HEK293 (cell line): ENCODE results near the gene KCNQ2.

ENCODE experiments used
- CTCF ChIA-PET: fragments of 350-600 bp; formaldehyde crosslinking; extraction: SDS; loops from one replicate; lab custom pipeline; 2021; ENCODE audit warnings: antibody characterized with exemption; lab: Yijun Ruan, JAX
- POLR2A ChIA-PET: fragments of 300-600 bp; formaldehyde crosslinking; extraction: SDS; loops from one replicate; lab custom pipeline; 2020; ENCODE audit warnings: antibody characterized with exemption, inconsistent platforms; lab: Yijun Ruan, JAX
- H3K27ac ChIP-seq: fragments of 200-500 bp; sonication (Bioruptor generic); 2 replicates; pipeline ENCODE4 v1.5.1; 2014; ENCODE audit warnings: low read depth, low read length, control low read depth, inconsistent platforms; ENCODE audit errors: extremely low read depth
- H3K36me3 ChIP-seq, 2 experiments: fragments of 200-500 bp in 1 of 2; sonication (Bioruptor generic) in 1 of 2; 1 replicate in 1 of 2; 2 replicates in 1 of 2; pipeline ENCODE4 v1.5.1; 2014 to 2017; ENCODE audit warnings: inconsistent platforms in 2 of 2, low read length in 2 of 2; ENCODE audit not compliant: control insufficient read depth in 2 of 2, insufficient read depth in 1 of 2
- H3K4me1 ChIP-seq: fragments of 200-500 bp; sonication (Bioruptor generic); 2 replicates; pipeline ENCODE4 v1.5.1; 2014; ENCODE audit warnings: mild to moderate bottlenecking, low read length, inconsistent platforms; ENCODE audit not compliant: control insufficient read depth, insufficient read depth
- H3K4me3 ChIP-seq: 2 replicates; pipeline ENCODE4 v1.5.1; 2011; ENCODE audit warnings: low read depth, mild to moderate bottlenecking, control low read depth, low read length, moderate library complexity
- H3K9me3 ChIP-seq: fragments of 200-500 bp; sonication (Bioruptor generic); 2 replicates; pipeline ENCODE4 v1.5.1; 2014; ENCODE audit warnings: low read depth, low read length, inconsistent platforms; ENCODE audit not compliant: control insufficient read depth, insufficient read depth
- AEBP2 ChIP-seq: fragments of 450-650 bp; formaldehyde crosslinking; IDR thresholded peaks from 2 replicates; pipeline ENCODE4 v1.5.1; 2016; ENCODE audit warnings: missing biosample characterization, missing genetic modification characterization, borderline replicate concordance
- ATF2 ChIP-seq: fragments of 450-650 bp; formaldehyde crosslinking; IDR thresholded peaks from 2 replicates; pipeline ENCODE4 v1.5.1; 2016; ENCODE audit warnings: missing biosample characterization, missing genetic modification characterization, low read depth
- GLIS1 ChIP-seq: fragments of 450-650 bp; formaldehyde crosslinking; IDR thresholded peaks from 2 replicates; pipeline ENCODE4 v1.5.1; 2016; ENCODE audit warnings: missing biosample characterization, missing genetic modification characterization
- INSM2 ChIP-seq: fragments of 450-650 bp; formaldehyde crosslinking; IDR thresholded peaks from 2 replicates; pipeline ENCODE4 v1.5.1; 2016; ENCODE audit warnings: missing biosample characterization, missing genetic modification characterization
- KLF10 ChIP-seq: fragments of 450-650 bp; IDR thresholded peaks from 2 replicates; pipeline ENCODE4 v1.5.1; 2018; ENCODE audit warnings: missing biosample characterization, mild to moderate bottlenecking, missing genetic modification characterization
- OVOL3 ChIP-seq: fragments of 450-650 bp; formaldehyde crosslinking; IDR thresholded peaks from 2 replicates; pipeline ENCODE4 v1.5.1; 2016; ENCODE audit warnings: missing biosample characterization, missing genetic modification characterization
- PBX3 ChIP-seq: sonication (generic); formaldehyde crosslinking; IDR thresholded peaks from 2 replicates; pipeline ENCODE4 v1.8.1; 2022; ENCODE audit warnings: mild to moderate bottlenecking, moderate library complexity, missing genetic modification reagents
- RBAK ChIP-seq: fragments of 450-650 bp; formaldehyde crosslinking; IDR thresholded peaks from 2 replicates; pipeline ENCODE4 v1.5.1; 2016; ENCODE audit warnings: missing biosample characterization, missing genetic modification characterization
- REPIN1 ChIP-seq: fragments of 450-650 bp; formaldehyde crosslinking; IDR thresholded peaks from 2 replicates; pipeline ENCODE4 v1.5.1; 2017; ENCODE audit warnings: missing biosample characterization, missing genetic modification characterization, low read depth
- SALL2 ChIP-seq: fragments of 450-650 bp; formaldehyde crosslinking; IDR thresholded peaks from 2 replicates; pipeline ENCODE4 v1.5.0; 2017; ENCODE audit warnings: missing biosample characterization, mild to moderate bottlenecking, missing genetic modification characterization, borderline replicate concordance
- ZBTB20 ChIP-seq: fragments of 450-650 bp; formaldehyde crosslinking; IDR thresholded peaks from 2 replicates; pipeline ENCODE4 v1.5.1; 2016; ENCODE audit warnings: missing biosample characterization, missing genetic modification characterization
- ZBTB26 ChIP-seq: fragments of 450-650 bp; formaldehyde crosslinking; optimal IDR thresholded peaks from 2 replicates; pipeline ENCODE3; 2016; ENCODE audit warnings: missing biosample characterization, mild to moderate bottlenecking, missing genetic modification characterization
- ZNF155 ChIP-seq: fragments of 450-650 bp; formaldehyde crosslinking; IDR thresholded peaks from 2 replicates; pipeline ENCODE4 v1.5.1; 2016; ENCODE audit warnings: missing biosample characterization, missing genetic modification characterization
- ZNF16 ChIP-seq: fragments of 450-650 bp; formaldehyde crosslinking; IDR thresholded peaks from 2 replicates; pipeline ENCODE4 v1.5.1; 2016; ENCODE audit warnings: low read depth, missing biosample characterization, missing genetic modification characterization
- ZNF266 ChIP-seq: fragments of 450-650 bp; formaldehyde crosslinking; IDR thresholded peaks from 2 replicates; pipeline ENCODE4 v1.5.1; 2016; ENCODE audit warnings: missing biosample characterization, missing genetic modification characterization, low read depth
- ZNF311 ChIP-seq: fragments of 450-650 bp; formaldehyde crosslinking; IDR thresholded peaks from 2 replicates; pipeline ENCODE4 v1.5.1; 2017; ENCODE audit warnings: missing biosample characterization, missing genetic modification characterization, borderline replicate concordance
- ZNF391 ChIP-seq: fragments of 450-650 bp; formaldehyde crosslinking; IDR thresholded peaks from 2 replicates; pipeline ENCODE4 v1.5.1; 2016; ENCODE audit warnings: low read depth, missing biosample characterization, missing genetic modification characterization, borderline replicate concordance
- ZNF473 ChIP-seq: fragments of 450-650 bp; formaldehyde crosslinking; IDR thresholded peaks from 2 replicates; pipeline ENCODE4 v1.5.1; 2017; ENCODE audit warnings: missing biosample characterization, missing genetic modification characterization
- ZNF555 ChIP-seq: fragments of 450-650 bp; formaldehyde crosslinking; conservative IDR thresholded peaks from 2 replicates; pipeline ENCODE4 v1.5.1; 2017; ENCODE audit warnings: missing biosample characterization, mild to moderate bottlenecking, missing genetic modification characterization, inconsistent platforms
- ZNF596 ChIP-seq: fragments of 450-650 bp; IDR thresholded peaks from 2 replicates; pipeline ENCODE4 v1.5.0; 2018; ENCODE audit warnings: missing biosample characterization, mild to moderate bottlenecking, missing genetic modification characterization, moderate library complexity
- ZNF600 ChIP-seq: fragments of 450-650 bp; formaldehyde crosslinking; IDR thresholded peaks from 2 replicates; pipeline ENCODE4 v1.5.1; 2016; ENCODE audit warnings: missing biosample characterization, missing genetic modification characterization
- ZNF624 ChIP-seq: fragments of 450-650 bp; formaldehyde crosslinking; IDR thresholded peaks from 2 replicates; pipeline ENCODE4 v1.5.1; 2017; ENCODE audit warnings: missing biosample characterization, missing genetic modification characterization
- ZNF707 ChIP-seq: fragments of 450-650 bp; formaldehyde crosslinking; IDR thresholded peaks from 2 replicates; pipeline ENCODE4 v1.5.1; 2016; ENCODE audit warnings: missing biosample characterization, missing genetic modification characterization
- ZNF837 ChIP-seq: fragments of 450-650 bp; formaldehyde crosslinking; IDR thresholded peaks from 2 replicates; pipeline ENCODE4 v1.5.1; 2016; ENCODE audit warnings: missing biosample characterization, missing genetic modification characterization
- TF ChIP-seq, protein P1 (sequence below): IDR thresholded peaks from 2 replicates; pipeline ENCODE4 v1.6.1; 2011; ENCODE audit warnings: mild to moderate bottlenecking, low read depth, low read length, borderline replicate concordance

The KCNQ2 gene

DNA sequence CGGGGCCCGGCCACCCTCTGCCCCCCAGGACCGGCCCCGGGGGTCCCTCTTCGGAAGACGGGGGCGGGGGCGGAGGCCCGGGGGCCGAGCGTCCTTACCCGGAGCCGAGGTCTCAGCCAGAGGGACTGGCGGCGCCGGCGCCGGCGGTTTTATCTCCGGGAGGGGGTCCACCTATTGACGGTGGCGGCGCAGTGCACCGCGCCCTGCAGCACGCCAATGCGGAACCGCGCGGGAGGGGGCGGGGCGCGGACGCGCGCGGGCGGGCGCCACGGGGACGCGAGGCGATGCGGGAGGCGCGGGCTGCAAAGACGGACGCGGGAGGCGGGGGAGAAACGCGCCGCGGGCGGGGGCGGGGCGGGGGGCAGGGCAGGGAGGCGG lies 26.5 kb upstream of the KCNQ2 start, which contains the start of gene EEF1A2:
EEF1A2 (minus strand) TSS at position 124 of the 378 bp plus-strand sequence. CDS start 1,320 bp downstream, outside the sequence.
- ChIA-PET CTCF (no interaction called here), POLR2A (no interaction called here)
- Histone ChIP-seq H3K4me1 (no peaks in the 10 kb centered on the region), H3K36me3 (peaks cover 0 to 32% of the 10 kb centered on the region in 2 experiments; a peak in 1 of 3 replicates), H3K27ac (peak within 1 kb of the TSS; percentile 35; the same call in 1 of the 2 replicates), H3K4me3 (peak within 1 kb of the TSS; percentile 46)
- TF ChIP-seq ZBTB26 (tag by site-specific recombination) (peak; percentile 43), ZNF624 (no peak), KLF10 (tag by site-specific recombination) (peak; percentile 73; the same call in 1 of the 2 replicates), ZNF391 (tag by site-specific recombination) (no peak), GLIS1 (tag by site-specific recombination) (peak; percentile 24; the same call in 1 of the 2 replicates), ZNF473 (tag by site-specific recombination) (no peak), RBAK (tag by site-specific recombination) (no peak), PBX3 (CRISPR knock-in tag) (0 out of 2 replicates have a peak, but pooled peaks have one; percentile 41), ZNF600 (no peak), AEBP2 (tag by site-specific recombination) (no peak)
- TF ChIP-seq, all 188 proteins: peak for 4
- H3K9me3 ChIP-seq = no peaks in the 10 kb centered on the region

DNA sequence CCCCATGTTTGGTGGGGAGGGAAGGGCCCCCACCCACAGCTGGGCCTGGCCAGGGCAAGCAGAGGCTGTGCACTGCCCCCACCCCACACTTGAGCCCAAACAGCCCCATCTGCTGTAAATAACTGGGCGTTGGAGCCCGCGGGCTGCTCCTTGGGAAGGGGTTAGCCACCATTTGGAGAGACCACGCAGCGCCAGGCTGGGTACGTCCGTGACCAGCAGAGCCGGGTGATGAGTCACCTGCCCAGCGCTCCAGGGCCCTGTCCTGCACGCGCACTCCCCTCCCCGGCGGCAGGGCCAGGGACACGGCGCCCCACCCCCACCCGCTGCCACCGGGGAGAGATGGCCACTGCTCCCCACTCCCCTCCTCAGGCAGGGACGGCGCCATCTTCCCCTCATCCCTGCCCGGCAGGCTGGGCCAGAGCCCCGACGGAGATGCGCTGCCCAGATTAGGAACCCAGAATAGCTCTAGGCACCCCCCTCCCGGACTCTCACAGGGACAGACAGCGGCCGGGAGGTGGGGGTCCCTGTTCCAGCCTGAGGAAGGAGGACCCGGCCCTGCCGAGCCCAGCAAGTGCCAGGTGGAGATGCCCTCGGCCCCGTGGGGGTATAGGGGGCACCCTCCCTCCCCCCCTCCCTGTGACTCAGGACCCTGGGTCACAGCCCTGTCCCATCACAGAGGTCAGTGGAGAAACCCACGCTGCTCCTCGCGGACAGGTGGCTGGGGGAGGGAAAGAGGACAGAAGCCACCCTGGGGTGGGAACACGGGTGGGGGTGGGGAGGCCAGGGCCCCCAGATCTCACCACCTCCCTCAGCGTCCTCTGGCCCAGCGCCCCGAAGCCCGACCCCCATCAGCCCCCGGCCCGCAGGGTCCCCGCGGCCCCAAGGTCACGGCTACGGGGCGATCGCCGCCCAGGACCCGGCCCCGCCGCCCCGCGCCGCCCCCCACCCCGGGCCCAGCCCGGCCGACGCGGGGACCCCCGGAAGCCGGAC lies 25.8 kb upstream of the KCNQ2 start:
- POLR2A ChIA-PET = interaction anchor here (2.3 kb wide), 1 partner anchor 22 kb away, joined by 12 read pairs; the partner anchor contains the start of gene PPDPF
- H3K4me1 ChIP-seq = no peaks in the 10 kb centered on the region
- H3K9me3 ChIP-seq = no peaks in the 10 kb centered on the region
- peaks cover 0 to 39% of the 10 kb centered on the region in 2 experiments; a peak in 1 of 3 replicates for H3K36me3 ChIP-seq
- peak overlapping the region; percentile 35; the same call in 1 of the 2 replicates for H3K27ac ChIP-seq
- CTCF ChIA-PET = interaction anchor here (0.7 kb wide), 1 partner anchor 76 kb away, joined by 4 read pairs; the partner anchor contains the start of gene HELZ2
- H3K4me3 ChIP-seq = peak overlapping the region; percentile 46
- no peak for TF ChIP-seq ZNF16 (tag by site-specific recombination)
- peak; percentile 89 for TF ChIP-seq ZNF600
- TF ChIP-seq ZNF311 (tag by site-specific recombination) = no peak
- TF ChIP-seq ZNF555 = no peak
- TF ChIP-seq, protein P1, sequence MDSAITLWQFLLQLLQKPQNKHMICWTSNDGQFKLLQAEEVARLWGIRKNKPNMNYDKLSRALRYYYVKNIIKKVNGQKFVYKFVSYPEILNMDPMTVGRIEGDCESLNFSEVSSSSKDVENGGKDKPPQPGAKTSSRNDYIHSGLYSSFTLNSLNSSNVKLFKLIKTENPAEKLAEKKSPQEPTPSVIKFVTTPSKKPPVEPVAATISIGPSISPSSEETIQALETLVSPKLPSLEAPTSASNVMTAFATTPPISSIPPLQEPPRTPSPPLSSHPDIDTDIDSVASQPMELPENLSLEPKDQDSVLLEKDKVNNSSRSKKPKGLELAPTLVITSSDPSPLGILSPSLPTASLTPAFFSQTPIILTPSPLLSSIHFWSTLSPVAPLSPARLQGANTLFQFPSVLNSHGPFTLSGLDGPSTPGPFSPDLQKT = no peak
- no peak for TF ChIP-seq ZNF837 (tag by site-specific recombination)
- TF ChIP-seq REPIN1 (tag by site-specific recombination) = no peak
- no peak for TF ChIP-seq OVOL3
- TF ChIP-seq ZBTB20 (tag by site-specific recombination) = peak; percentile 82
- TF ChIP-seq ZNF266 (tag by site-specific recombination) = no peak
- TF ChIP-seq ZNF596 (tag by site-specific recombination) = no peak
- TF ChIP-seq SALL2 (tag by site-specific recombination) = no peak
- no peak for TF ChIP-seq INSM2 (tag by site-specific recombination)
- no peak for TF ChIP-seq ZNF707
- no peak for TF ChIP-seq ZNF155 (tag by site-specific recombination)
- TF ChIP-seq ATF2 (tag by site-specific recombination) = no peak
